A673 (cell line): ENCODE results near the gene SLC41A3. TPM values are rescaled to one million over a fixed set of nuclear protein-coding genes. Genes with fewer than 3 reads are reported as not detected.
"Not testable (repeated sequence)": the region's sequence is repeated elsewhere in the genome, so short reads cannot be mapped to it uniquely, and the experiment has no call there.

Experiments
- BruUV-seq: library from RNA; stranded (reverse); fragments of 400-500 nt; replicated peaks from 2 replicates; lab custom pipeline; 2021; lab: Mats Ljungman, UMichigan
- CTCF ChIA-PET: fragments of 300-600 bp; sonication (Branson Sonifier 250); formaldehyde crosslinking; loops from one replicate; lab custom pipeline; 2022; ENCODE audit warnings: antibody characterized with exemption; lab: Charles Lee
- POLR2A ChIA-PET: fragments of 300-600 bp; sonication (Branson Sonifier 250); formaldehyde crosslinking; loops from one replicate; lab custom pipeline; 2022; ENCODE audit warnings: antibody characterized with exemption; ENCODE audit not compliant: low non-redundant PET; lab: Charles Lee
- DNase-seq: peaks from one replicate; pipeline ENCODE4 v3.0.0-alpha.2; 2015; ENCODE audit warnings: low spot score
- H3K27ac ChIP-seq: fragments of 200-600 bp; sonication (generic); 2 replicates; pipeline ENCODE4 v1.5.1; 2016; ENCODE audit warnings: mixed run types, low read depth, mild to moderate bottlenecking, mixed read lengths, antibody characterized with exemption, low read length; ENCODE audit not compliant: poor library complexity, severe bottlenecking
- H3K27me3 ChIP-seq: fragments of 200-600 bp; sonication (generic); replicated peaks from 2 replicates; pipeline ENCODE4 v1.6.1; 2017; ENCODE audit warnings: mixed run types, low read depth, mild to moderate bottlenecking, mixed read lengths, antibody characterized with exemption, low read length; ENCODE audit not compliant: insufficient read depth, poor library complexity
- H3K36me3 ChIP-seq: fragments of 200-600 bp; sonication (generic); 2 replicates; pipeline ENCODE4 v1.6.1; 2016; ENCODE audit warnings: mixed run types, mild to moderate bottlenecking, mixed read lengths, antibody characterized with exemption, low read length; ENCODE audit not compliant: insufficient read depth, poor library complexity, severe bottlenecking
- H3K4me1 ChIP-seq: fragments of 200-600 bp; sonication (generic); 2 replicates; pipeline ENCODE4 v1.6.1; 2017; ENCODE audit warnings: mixed run types, mild to moderate bottlenecking, mixed read lengths, antibody characterized with exemption, low read length; ENCODE audit not compliant: insufficient read depth, poor library complexity, severe bottlenecking
- H3K4me3 ChIP-seq: fragments of 200-600 bp; sonication (generic); 2 replicates; pipeline ENCODE4 v1.5.1; 2016; ENCODE audit warnings: low read depth, mixed run types, mild to moderate bottlenecking, mixed read lengths, low read length; ENCODE audit not compliant: poor library complexity, severe bottlenecking
- H3K9me3 ChIP-seq: fragments of 200-600 bp; sonication (generic); 2 replicates; pipeline ENCODE4 v1.6.1; 2016; ENCODE audit warnings: mixed run types, low read depth, mild to moderate bottlenecking, mixed read lengths, antibody characterized with exemption, low read length; ENCODE audit not compliant: poor library complexity, severe bottlenecking
- CTCF ChIP-seq: fragments of 300-800, 200-600 bp; sonication (generic); conservative IDR thresholded peaks from 2 replicates; pipeline ENCODE4 v1.5.1; 2017; ENCODE audit warnings: low read depth, mild to moderate bottlenecking, antibody characterized with exemption, low read length, moderate library complexity, mixed read lengths
- EZH2 ChIP-seq: fragments of 200-600 bp; sonication (generic); IDR thresholded peaks from 2 replicates; pipeline ENCODE4 v1.6.1; 2017; ENCODE audit warnings: borderline replicate concordance, low read depth, mild to moderate bottlenecking, mixed read lengths, antibody characterized with exemption, low read length; ENCODE audit not compliant: poor library complexity, severe bottlenecking
- intact Hi-C: fragments of 100-400 bp; cut with micrococcal nuclease; formaldehyde crosslinking; loops from one replicate; pipeline ENCODE4 v1.10.0; 2022; ENCODE audit not compliant: unreplicated experiment
- total RNA-seq: library from RNA; stranded (reverse); gene quantifications from 2 replicates; pipeline ENCODE4 v1.2.3, GENCODE V29; 2021

SLC41A3 gene
- total RNA-seq, 1 experiment from 2014 or later: 56.5 TPM

- TF ChIP-seq CTCF: no peak
- TF ChIP-seq EZH2: no peak
- POLR2A ChIA-PET: no interaction called here
- no peak for DNase-seq
- CTCF ChIA-PET: no interaction called here
- peaks cover 54% of the 10 kb centered on the region for H3K27me3 ChIP-seq
- intact Hi-C loops: no loop called here
- H3K4me1 ChIP-seq: no peaks in the 10 kb centered on the region
- H3K4me3 ChIP-seq: no peak overlapping the region
- H3K27ac ChIP-seq: no peak overlapping the region
- H3K36me3 ChIP-seq: no peaks in the 10 kb centered on the region
- no peaks in the 10 kb centered on the region for H3K9me3 ChIP-seq
- BruUV-seq: no TSS peak
Measured at GRCh38 chr3:125965505-125965904, 118.4 kb downstream of the SLC41A3 start.

- CTCF ChIA-PET, H3K4me3 ChIP-seq, BruUV-seq, POLR2A ChIA-PET, H3K9me3 ChIP-seq, H3K4me1 ChIP-seq, H3K27ac ChIP-seq, DNase-seq, H3K36me3 ChIP-seq, intact Hi-C loops: not testable (repeated sequence)
- H3K27me3 ChIP-seq: peaks cover 48% of the 10 kb centered on the region
Measured at GRCh38 chr3:125963834-125964233, 120.1 kb downstream of the SLC41A3 start.

DNA sequence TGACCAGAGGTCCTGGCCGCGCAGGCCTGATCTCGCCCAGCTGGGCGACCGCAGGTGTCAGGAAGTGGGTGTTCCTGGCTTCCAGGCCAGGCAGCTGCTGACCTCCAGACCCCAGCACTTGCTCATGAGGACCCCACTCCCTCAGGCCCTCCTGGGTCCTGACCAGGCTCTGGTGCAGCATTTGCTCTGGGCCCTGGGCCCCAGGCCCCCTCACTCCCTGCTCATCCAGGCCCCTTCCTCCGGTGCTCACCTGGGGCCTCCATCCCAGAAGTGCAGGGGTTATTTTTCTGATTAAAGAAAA, 122.7 kb downstream of the SLC41A3 start:
- no peaks in the 10 kb centered on the region for H3K9me3 ChIP-seq
- H3K36me3 ChIP-seq: no peaks in the 10 kb centered on the region
- no peak overlapping the region for H3K4me3 ChIP-seq
- CTCF ChIA-PET: no interaction called here
- no TSS peak for BruUV-seq
- H3K4me1 ChIP-seq: no peaks in the 10 kb centered on the region
- POLR2A ChIA-PET: no interaction called here
- TF ChIP-seq EZH2: no peak
- TF ChIP-seq CTCF: no peak
- no peak overlapping the region for H3K27ac ChIP-seq
- peaks cover 36% of the 10 kb centered on the region for H3K27me3 ChIP-seq
- intact Hi-C loops: no loop called here
- no peak for DNase-seq

DNA sequence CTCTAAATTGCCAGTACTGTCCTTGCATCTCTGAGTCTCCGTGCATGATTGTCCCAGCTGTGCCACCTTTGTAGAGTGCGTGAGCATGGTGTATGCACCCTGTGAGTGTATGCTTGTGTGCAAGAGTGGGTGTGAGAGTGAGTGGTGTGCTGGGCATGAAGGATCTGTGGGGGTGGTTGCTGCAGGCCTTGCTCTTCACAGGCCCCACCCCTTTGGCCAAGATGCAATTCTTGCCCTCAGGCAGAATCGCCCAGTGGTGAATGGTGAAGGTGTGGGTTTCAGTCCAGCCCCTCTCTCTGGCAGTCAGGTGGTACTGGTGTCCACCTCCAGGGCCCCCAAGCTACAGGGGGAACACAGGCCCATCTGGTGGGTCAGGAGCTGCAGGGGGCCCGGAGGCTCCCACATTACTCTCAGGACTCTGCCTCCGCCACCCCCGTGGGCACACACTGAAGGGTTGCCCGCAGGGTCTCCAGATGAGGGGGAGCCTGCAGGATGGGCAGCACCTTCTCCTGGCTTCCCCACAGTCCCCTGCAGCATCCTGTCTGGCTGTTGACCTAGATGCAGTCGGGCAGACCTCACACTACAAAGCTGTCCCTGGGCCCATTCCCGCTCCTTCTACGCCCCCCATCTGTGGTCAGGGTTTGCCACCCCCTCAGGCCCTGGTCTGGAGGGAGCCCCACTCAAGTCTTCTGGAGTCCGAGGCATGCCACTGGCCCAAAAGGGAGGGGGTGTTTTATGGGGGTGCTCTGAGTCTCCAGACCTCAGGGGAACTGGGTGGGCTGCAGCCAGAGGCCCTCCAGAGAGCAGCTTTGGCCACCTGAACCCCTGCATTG, 123.3 kb downstream of the SLC41A3 start:
- no peak for TF ChIP-seq EZH2
- TF ChIP-seq CTCF: no peak
- ChIA-PET CTCF (no interaction called here), POLR2A (no interaction called here)
- no TSS peak for BruUV-seq
- intact Hi-C loops: no loop called here
- Histone ChIP-seq H3K4me3 (no peak overlapping the region), H3K4me1 (no peaks in the 10 kb centered on the region), H3K27ac (no peak overlapping the region), H3K27me3 (peaks cover 36% of the 10 kb centered on the region), H3K9me3 (no peaks in the 10 kb centered on the region), H3K36me3 (no peaks in the 10 kb centered on the region)
- DNase-seq: no peak
